Spleen (tissue), 11 donors: ENCODE measurements around the gene ZNF692. TPM values are rescaled to one million over a fixed set of nuclear protein-coding genes. Genes with fewer than 3 reads are reported as not detected.
"Not testable (repeated sequence)": the region's sequence is repeated elsewhere in the genome, so short reads cannot be mapped to it uniquely, and the experiment has no call there.

Experiments
- DNase-seq: peaks from one replicate; pipeline ENCODE4 v3.0.0-alpha.2; 2020
- H3K27ac ChIP-seq, 8 donors: fragments of 200-600 bp; sonication (generic) in 7 of 8; 1 replicate in 4 of 8; 2 replicates in 4 of 8; pipeline versions ENCODE4 v1.5.0 to v1.8.0; 2016 to 2021; ENCODE audit warnings: inconsistent platforms in 4 of 8, mild to moderate bottlenecking in 4 of 8, moderate library complexity in 1 of 8
- H3K27me3 ChIP-seq, 7 donors: fragments of 200-600 bp; sonication (generic) in 6 of 7; replicated peaks in 1 of 7; 1 replicate in 4 of 7; 2 replicates in 3 of 7; pipeline versions ENCODE4 v1.5.0 to v1.8.0; 2016 to 2021; ENCODE audit warnings: inconsistent platforms in 3 of 7, mild to moderate bottlenecking in 1 of 7
- H3K36me3 ChIP-seq, 6 donors: fragments of 200-600 bp; sonication (generic) in 5 of 6; 1 replicate in 4 of 6; 2 replicates in 2 of 6; pipeline versions ENCODE4 v1.5.0 to v1.8.0; 2016 to 2021; ENCODE audit warnings: inconsistent platforms in 2 of 6
- H3K4me1 ChIP-seq, 6 donors: fragments of 200-600 bp; sonication (generic) in 5 of 6; 1 replicate in 3 of 6; 2 replicates in 3 of 6; pipeline versions ENCODE4 v1.5.0 to v1.8.0; 2016 to 2021; ENCODE audit warnings: inconsistent platforms in 3 of 6
- H3K4me3 ChIP-seq, 8 donors: fragments of 200-600 bp; sonication (generic) in 7 of 8; 1 replicate in 4 of 8; 2 replicates in 4 of 8; pipeline versions ENCODE4 v1.5.0 to v1.8.0; 2016 to 2021; ENCODE audit warnings: inconsistent platforms in 4 of 8, mild to moderate bottlenecking in 4 of 8, moderate library complexity in 2 of 8
- H3K9me3 ChIP-seq, 8 donors: fragments of 200-600 bp; sonication (generic) in 7 of 8; 1 replicate in 4 of 8; 2 replicates in 4 of 8; pipeline versions ENCODE4 v1.5.0 to v1.8.0; 2016 to 2021; ENCODE audit warnings: inconsistent platforms in 4 of 8
- CTCF ChIP-seq, 11 experiments: fragments of 200-600 bp in 7 of 11; fragments of 450-650 bp in 4 of 11; sonication (generic) in 4 of 11; IDR thresholded peaks in 8 of 11; conservative IDR thresholded peaks in 3 of 11; 1 replicate in 7 of 11; 2 replicates in 4 of 11; pipeline versions ENCODE4 v1.4.0 to v1.8.0; 2016 to 2021; ENCODE audit warnings: antibody characterized with exemption in 11 of 11, inconsistent platforms in 4 of 11, mild to moderate bottlenecking in 1 of 11
- POLR2A ChIP-seq, 3 donors: fragments of 450-650 bp; IDR thresholded peaks; one replicate each; pipeline ENCODE4 v1.5.1; 2017; ENCODE audit warnings: antibody characterized with exemption in 3 of 3, mild to moderate bottlenecking in 1 of 3
- POLR2AphosphoS5 ChIP-seq, 3 donors: sonication (generic); formaldehyde crosslinking; IDR thresholded peaks; one replicate each; pipeline ENCODE4 v1.5.1; 2017; ENCODE audit warnings: antibody characterized with exemption in 3 of 3
- WGBS, 5 donors: extraction: QIAGEN DNeasy Blood & Tissue Kit in 3 of 5; methylation state at CpG; one replicate each; pipeline versions ENCODE4 v1.1.5 to v1.1.7; 2013 to 2018; 5-methylcytosine and 5-hydroxymethylcytosine counted together
- intact Hi-C: fragments of 100-400 bp; cut with DNase I; formaldehyde crosslinking; loops from one replicate; pipeline ENCODE4 v1.15.0; 2023; ENCODE audit warnings: low total_unique reads
- polyA plus RNA-seq, 3 donors: library from polyadenylated mRNA; stranded (reverse); fragments of 200-250 nt; gene quantifications; one replicate each; pipeline ENCODE4 v1.2.1, GENCODE V29; 2013
- total RNA-seq, 7 donors: library from RNA; depleted of rRNA in 3 of 7; stranded (reverse); fragments of >200 nt in 3 of 7; fragmentation: NEBNext Ultra II Directional in 4 of 7; extraction: Animal tissue kit (Norgen Biotek cat#: 25700) in 4 of 7; gene quantifications; one replicate each; pipeline versions ENCODE4 v1.1.0 to v1.2.1, GENCODE V29; 2016 to 2021
- donor health status: healthy with polysubstance abuse.
- donor health status: DM: no; HTN: no; CAD: no; lungs with moderate emphysema.
- donor health status: DM: no; HTN: no; CAD: no.
- donor health status: Bipolar disorder and iron deficiency.
- donor health status: healthy.
- donor health status: DM: no; HTN: no; CAD: no.
- donor health status: DM: yes; HTN: yes; CAD: no.

ZNF692 gene
- total and polyA plus RNA-seq, 10 donors = 33.5 to 138 (median 48.6) TPM

- H3K4me1 ChIP-seq = peaks cover 0 to 20% (median 10%) of the 10 kb centered on the region in 6 donors
- no peaks in the 10 kb centered on the region for H3K36me3 ChIP-seq
- no peak for DNase-seq
- 49 to 78% (median 66%) methylated on average over 1 of the region's 1 CpG for WGBS, 5 donors
- intact Hi-C loops = no loop called here
- no peak overlapping the region for H3K4me3 ChIP-seq
- H3K27me3 ChIP-seq = no peaks in the 10 kb centered on the region
- TF ChIP-seq CTCF (IDR thresholded peaks at IDR 0.05 in 8 of 11, conservative IDR thresholded peaks at IDR 0.05 in 3 of 11) = no peak
- TF ChIP-seq POLR2AphosphoS5 (IDR thresholded peaks at IDR 0.05) = no peak
- no peak for TF ChIP-seq POLR2A (IDR thresholded peaks at IDR 0.05)
- no peak overlapping the region for H3K27ac ChIP-seq
- H3K9me3 ChIP-seq = no peaks in the 10 kb centered on the region
These were observed 25.9 kb upstream of the ZNF692 start for GRCh38 chr1:248884632-248885295.

GRCh38 chr1:248882427-248882826, 23.5 kb upstream of the ZNF692 start:
- H3K27ac ChIP-seq, H3K4me3 ChIP-seq, DNase-seq, H3K27me3 ChIP-seq, intact Hi-C loops, H3K36me3 ChIP-seq, H3K9me3 ChIP-seq: not testable (repeated sequence)
- peaks cover 0 to 20% (median 10%) of the 10 kb centered on the region in 6 donors for H3K4me1 ChIP-seq
- WGBS, 5 donors = 72 to 85% (median 79%) methylated on average over 7 of the region's 7 CpGs

- TF ChIP-seq POLR2A (IDR thresholded peaks at IDR 0.05) = no peak
- no peak for TF ChIP-seq POLR2AphosphoS5 (IDR thresholded peaks at IDR 0.05)
- no peak for TF ChIP-seq CTCF (IDR thresholded peaks at IDR 0.05 in 8 of 11, conservative IDR thresholded peaks at IDR 0.05 in 3 of 11)
These were observed 22.4 kb upstream of the ZNF692 start for GRCh38 chr1:248881261-248881660.

GRCh38 chr1:248873993-248874533, 15.2 kb upstream of the ZNF692 start:
- no peaks in the 10 kb centered on the region for H3K36me3 ChIP-seq
- WGBS, 5 donors = 6 to 13% (median 6%) methylated on average over 23 of the region's 23 CpGs
- H3K9me3 ChIP-seq = no peaks in the 10 kb centered on the region
- no peak for DNase-seq
- TF ChIP-seq CTCF (IDR thresholded peaks at IDR 0.05 in 8 of 11, conservative IDR thresholded peaks at IDR 0.05 in 3 of 11) (peak in 1 of 11 experiments; percentile 7), POLR2AphosphoS5 (IDR thresholded peaks at IDR 0.05) (no peak)
- peak overlapping the region; percentile 51 to 80 (median 62) for H3K4me3 ChIP-seq
- H3K27ac ChIP-seq = peak overlapping the region; percentile 87 to 99 (median 95)
- H3K4me1 ChIP-seq = peaks cover 0 to 23% (median 9%) of the 10 kb centered on the region in 6 donors
- intact Hi-C loops = no loop called here
- H3K27me3 ChIP-seq = no peaks in the 10 kb centered on the region

More at GRCh38 chr1:248881261-248881660, 22.4 kb upstream of the ZNF692 start:
- intact Hi-C loops = no loop called here
- H3K9me3 ChIP-seq = no peaks in the 10 kb centered on the region
- no peaks in the 10 kb centered on the region for H3K36me3 ChIP-seq
- peaks cover 0 to 13% (median 7%) of the 10 kb centered on the region in 6 donors for H3K4me1 ChIP-seq
- H3K4me3 ChIP-seq = no peak overlapping the region
- WGBS, 5 donors = 88 to 96% (median 92%) methylated on average over 1 of the region's 1 CpG
- no peak for DNase-seq
- no peak overlapping the region for H3K27ac ChIP-seq
- no peaks in the 10 kb centered on the region for H3K27me3 ChIP-seq
